ENCODE measurements around the gene LRRC56.

GRCh38 chr11:579830-580601 lies 42.7 kb downstream of the LRRC56 start:
- TF ChIP-seq USF2 (IDR thresholded peaks at IDR 0.05) (no peak), REST (IDR thresholded peaks at IDR 0.05) (no peak), CTCF (IDR thresholded peaks at IDR 0.05) (no peak), JUN (IDR thresholded peaks at IDR 0.05) (no peak), MAX (IDR thresholded peaks at IDR 0.05) (no peak), HMGXB4 (CRISPR knock-in tag; IDR thresholded peaks at IDR 0.05; ENCODE audit: borderline replicate concordance) (no peak), POLR2A (IDR thresholded peaks at IDR 0.05; ENCODE audit: low read length) (no peak), CEBPB (IDR thresholded peaks at IDR 0.05) (no peak), EP300 (IDR thresholded peaks at IDR 0.05) (no peak)
